ENCODE data around the gene RBM17. TPM values are rescaled to one million over a fixed set of nuclear protein-coding genes. Genes with fewer than 3 reads are reported as not detected.
"Not testable (repeated sequence)": the region's sequence is repeated elsewhere in the genome, so short reads cannot be mapped to it uniquely, and the experiment has no call there.

Gene RBM17
- total RNA-seq, 1 experiment from 2014 or later = 124 TPM

- no peak overlapping the region for H3K27ac ChIP-seq (ENCODE audit: insufficient read length, low read depth, low read length)
- H3K9ac ChIP-seq (ENCODE audit: extremely low read depth, insufficient read length, low read length) = no peak overlapping the region
- Mint-ChIP-seq H3K4me1 (peaks cover 61 to 64% of the 10 kb centered on the region in 2 experiments), H3K36me3 (ENCODE audit: insufficient read depth in 1 of 3, low read depth in 3 of 3) (peaks cover 22 to 62% (median 59%) of the 10 kb centered on the region in 3 experiments; a peak in 6 of 7 replicates), H3K4me3 (no peak overlapping the region), H3K27me3 (ENCODE audit: low read depth) (no peaks in the 10 kb centered on the region), H3K9me3 (no peaks in the 10 kb centered on the region), H3K27ac (peak overlapping the region in 2 of 3 experiments; percentile 55 to 73; a peak in 2 of 7 replicates)
- H3K56ac ChIP-seq (ENCODE audit: insufficient read length, low read depth, low read length) = no peak overlapping the region
- no peak overlapping the region for H2BK12ac ChIP-seq (ENCODE audit: insufficient read length, low read depth, low read length)
- H3K79me1 ChIP-seq (ENCODE audit: insufficient read depth, low read depth, low read length, poor library complexity, severe bottlenecking) = no peaks in the 10 kb centered on the region
- H2AK5ac ChIP-seq (ENCODE audit: insufficient read length, low read length) = no peak overlapping the region
- H2BK15ac ChIP-seq (ENCODE audit: low read depth, low read length) = no peak overlapping the region
- no peak overlapping the region for H3K23ac ChIP-seq (ENCODE audit: insufficient read length, low read depth, low read length)
- H2BK120ac ChIP-seq (ENCODE audit: low read depth, low read length, poor library complexity, severe bottlenecking) = no peak overlapping the region
- H3T11ph ChIP-seq (ENCODE audit: low read length) = no peak overlapping the region
- WGBS (ENCODE audit: extremely low coverage, insufficient read length, low lambda C conversion rate) = no CpG with 5 or more reads among the region's 8 CpGs
- H3K4me1 ChIP-seq (ENCODE audit: insufficient read depth, low read length) = peaks cover 11% of the 10 kb centered on the region
- no peak overlapping the region for H4K91ac ChIP-seq (ENCODE audit: insufficient read length, low read depth, low read length)
- no peak overlapping the region for H2AFZ ChIP-seq (ENCODE audit: low read length)
- no peak overlapping the region for H4K8ac ChIP-seq (replicated peaks; ENCODE audit: insufficient read length, low read depth, low read length)
- no peak overlapping the region for H3K18ac ChIP-seq (ENCODE audit: insufficient read length, low read depth, low read length)
- no peak overlapping the region for H3K4ac ChIP-seq (ENCODE audit: low read depth, low read length)
- H2BK20ac ChIP-seq (ENCODE audit: low read depth, low read length, poor library complexity, severe bottlenecking) = no peak overlapping the region
- H3K27me3 ChIP-seq (ENCODE audit: insufficient read depth, low read length) = no peaks in the 10 kb centered on the region
- H4K5ac ChIP-seq (ENCODE audit: insufficient read length, low read depth, low read length) = no peak overlapping the region
- H3K9me3 ChIP-seq (ENCODE audit: control insufficient read depth, low read depth, low read length) = no peaks in the 10 kb centered on the region
- DNase-seq = no peak
- H4K20me1 ChIP-seq (ENCODE audit: control insufficient read depth, insufficient read depth, insufficient read length) = no peaks in the 10 kb centered on the region
- peaks cover 5% of the 10 kb centered on the region; the same call in 1 of the 2 replicates for H3K79me2 ChIP-seq (ENCODE audit: insufficient read depth, low read length)
- TF ChIP-seq CTCF (conservative IDR thresholded peaks at IDR 0.05) = no peak
- no peak overlapping the region for H3K4me2 ChIP-seq (ENCODE audit: insufficient read depth, insufficient read length, low read length)
- H3K14ac ChIP-seq (ENCODE audit: insufficient read depth, low read length) = no peak overlapping the region
- H2BK5ac ChIP-seq (ENCODE audit: insufficient read length, low read length) = no peak overlapping the region
- H3K23me2 ChIP-seq (ENCODE audit: insufficient read length, low read depth, low read length, poor library complexity, severe bottlenecking) = no peaks in the 10 kb centered on the region
Observed at GRCh38 chr10:6103591-6103990, 14.8 kb downstream of the RBM17 start.

- H2BK20ac ChIP-seq (ENCODE audit: low read depth, low read length, poor library complexity, severe bottlenecking); H3K9me3 Mint-ChIP-seq; H3T11ph ChIP-seq (ENCODE audit: low read length); H2AFZ ChIP-seq (ENCODE audit: low read length); H3K14ac ChIP-seq (ENCODE audit: insufficient read depth, low read length); H3K4me3 Mint-ChIP-seq; H3K23me2 ChIP-seq (ENCODE audit: insufficient read length, low read depth, low read length, poor library complexity, severe bottlenecking); H3K9ac ChIP-seq (ENCODE audit: extremely low read depth, insufficient read length, low read length); H4K91ac ChIP-seq (ENCODE audit: insufficient read length, low read depth, low read length); H2BK120ac ChIP-seq (ENCODE audit: low read depth, low read length, poor library complexity, severe bottlenecking); DNase-seq; H2BK15ac ChIP-seq (ENCODE audit: low read depth, low read length); H3K79me2 ChIP-seq (ENCODE audit: insufficient read depth, low read length); H3K4ac ChIP-seq (ENCODE audit: low read depth, low read length); H3K27ac ChIP-seq (ENCODE audit: insufficient read length, low read depth, low read length); H2BK5ac ChIP-seq (ENCODE audit: insufficient read length, low read length); H4K8ac ChIP-seq (replicated peaks; ENCODE audit: insufficient read length, low read depth, low read length); H2AK5ac ChIP-seq (ENCODE audit: insufficient read length, low read length); H3K18ac ChIP-seq (ENCODE audit: insufficient read length, low read depth, low read length); H3K4me1 ChIP-seq (ENCODE audit: insufficient read depth, low read length); H4K5ac ChIP-seq (ENCODE audit: insufficient read length, low read depth, low read length); H3K9me3 ChIP-seq (ENCODE audit: control insufficient read depth, low read depth, low read length); H4K20me1 ChIP-seq (ENCODE audit: control insufficient read depth, insufficient read depth, insufficient read length); H2BK12ac ChIP-seq (ENCODE audit: insufficient read length, low read depth, low read length); H3K79me1 ChIP-seq (ENCODE audit: insufficient read depth, low read depth, low read length, poor library complexity, severe bottlenecking); H3K56ac ChIP-seq (ENCODE audit: insufficient read length, low read depth, low read length); H3K27me3 ChIP-seq (ENCODE audit: insufficient read depth, low read length); H3K4me2 ChIP-seq (ENCODE audit: insufficient read depth, insufficient read length, low read length); H3K23ac ChIP-seq (ENCODE audit: insufficient read length, low read depth, low read length); H3K27me3 Mint-ChIP-seq (ENCODE audit: low read depth): not testable (repeated sequence)
- WGBS (ENCODE audit: extremely low coverage, insufficient read length, low lambda C conversion rate) = no CpG with 5 or more reads among the region's 3 CpGs
- H3K4me1 Mint-ChIP-seq = peaks cover 45 to 49% of the 10 kb centered on the region in 2 experiments
- H3K27ac Mint-ChIP-seq = 0 out of 7 replicates have a peak overlapping the region, but pooled peaks of 1 of the 3 experiments have one; percentile 10
- peaks cover 40 to 66% (median 62%) of the 10 kb centered on the region in 3 experiments for H3K36me3 Mint-ChIP-seq (ENCODE audit: insufficient read depth in 1 of 3, low read depth in 3 of 3)
Observed at GRCh38 chr10:6107616-6108015, 18.8 kb downstream of the RBM17 start.
